DOHH2 (cell line): ENCODE data around the gene ZBTB39.

ENCODE experiments used
- H3F3A ChIP-seq: fragments of 200-600 bp; sonication (generic), shearing (Covaris generic); 2 replicates; pipeline ENCODE4 v1.6.0; 2016; ENCODE audit warnings: antibody characterized with exemption, mild to moderate bottlenecking; ENCODE audit not compliant: control insufficient read depth, insufficient read depth
- H3K27ac ChIP-seq: fragments of 200-600 bp; sonication (generic); 2 replicates; pipeline ENCODE4 v1.5.1; 2014; ENCODE audit warnings: low read depth, mild to moderate bottlenecking, low read length, moderate library complexity
- H3K27me3 ChIP-seq: fragments of 200-600 bp; sonication (generic); 2 replicates; pipeline ENCODE4 v1.6.1; 2014; ENCODE audit warnings: mild to moderate bottlenecking, low read length, mixed read lengths; ENCODE audit not compliant: control insufficient read depth
- H3K36me3 ChIP-seq: fragments of 200-600 bp; sonication (generic); 2 replicates; pipeline ENCODE4 v1.6.1; 2014; ENCODE audit warnings: mild to moderate bottlenecking, low read length, moderate library complexity, mixed read lengths; ENCODE audit not compliant: control insufficient read depth
- H3K4me1 ChIP-seq: fragments of 200-600 bp; sonication (generic); 2 replicates; pipeline ENCODE4 v1.6.1; 2014; ENCODE audit warnings: mild to moderate bottlenecking, low read length, mixed read lengths; ENCODE audit not compliant: control insufficient read depth
- H3K4me2 ChIP-seq: fragments of 200-600 bp; sonication (generic); 2 replicates; pipeline ENCODE4 v1.6.0; 2014; ENCODE audit warnings: mild to moderate bottlenecking, low read length, moderate library complexity
- H3K4me3 ChIP-seq: fragments of 200-600 bp; sonication (generic); 2 replicates; pipeline ENCODE4 v1.5.1; 2014; ENCODE audit warnings: mild to moderate bottlenecking, low read length, mixed read lengths
- H3K79me2 ChIP-seq: fragments of 200-600 bp; sonication (generic); 2 replicates; pipeline ENCODE4 v1.6.1; 2014; ENCODE audit warnings: mild to moderate bottlenecking, low read length, mixed read lengths; ENCODE audit not compliant: control insufficient read depth
- H3K9me2 ChIP-seq: fragments of 200-600 bp; sonication (generic); replicated peaks from 2 replicates; pipeline ENCODE4 v1.6.1; 2014; ENCODE audit warnings: mild to moderate bottlenecking, low read length, mixed read lengths; ENCODE audit not compliant: control insufficient read depth
- H3K9me3 ChIP-seq: fragments of 200-600 bp; sonication (generic); 2 replicates; pipeline ENCODE4 v1.6.1; 2014; ENCODE audit warnings: antibody characterized with exemption, low read length, mixed read lengths; ENCODE audit not compliant: control insufficient read depth, insufficient read depth
- H4K20me1 ChIP-seq: fragments of 200-600 bp; sonication (generic); 2 replicates; pipeline ENCODE4 v1.6.0; 2014; ENCODE audit warnings: low read depth, mild to moderate bottlenecking, antibody characterized with exemption, low read length, moderate library complexity; ENCODE audit not compliant: control insufficient read depth, insufficient read depth
- EZH2phosphoT487 ChIP-seq: fragments of 200-600 bp; sonication (generic); IDR thresholded peaks from 2 replicates; pipeline ENCODE4 v1.6.1; 2017; ENCODE audit warnings: borderline replicate concordance, mild to moderate bottlenecking, antibody characterized with exemption, low read length, moderate library complexity, mixed read lengths
- TF ChIP-seq, protein P1 (sequence below): fragments of 200-600 bp; sonication (generic); IDR thresholded peaks from one replicate; pipeline ENCODE4 v1.5.1; 2014; ENCODE audit warnings: antibody characterized with exemption, mild to moderate bottlenecking, low read depth, low read length; ENCODE audit not compliant: poor library complexity, severe bottlenecking

The ZBTB39 gene

DNA sequence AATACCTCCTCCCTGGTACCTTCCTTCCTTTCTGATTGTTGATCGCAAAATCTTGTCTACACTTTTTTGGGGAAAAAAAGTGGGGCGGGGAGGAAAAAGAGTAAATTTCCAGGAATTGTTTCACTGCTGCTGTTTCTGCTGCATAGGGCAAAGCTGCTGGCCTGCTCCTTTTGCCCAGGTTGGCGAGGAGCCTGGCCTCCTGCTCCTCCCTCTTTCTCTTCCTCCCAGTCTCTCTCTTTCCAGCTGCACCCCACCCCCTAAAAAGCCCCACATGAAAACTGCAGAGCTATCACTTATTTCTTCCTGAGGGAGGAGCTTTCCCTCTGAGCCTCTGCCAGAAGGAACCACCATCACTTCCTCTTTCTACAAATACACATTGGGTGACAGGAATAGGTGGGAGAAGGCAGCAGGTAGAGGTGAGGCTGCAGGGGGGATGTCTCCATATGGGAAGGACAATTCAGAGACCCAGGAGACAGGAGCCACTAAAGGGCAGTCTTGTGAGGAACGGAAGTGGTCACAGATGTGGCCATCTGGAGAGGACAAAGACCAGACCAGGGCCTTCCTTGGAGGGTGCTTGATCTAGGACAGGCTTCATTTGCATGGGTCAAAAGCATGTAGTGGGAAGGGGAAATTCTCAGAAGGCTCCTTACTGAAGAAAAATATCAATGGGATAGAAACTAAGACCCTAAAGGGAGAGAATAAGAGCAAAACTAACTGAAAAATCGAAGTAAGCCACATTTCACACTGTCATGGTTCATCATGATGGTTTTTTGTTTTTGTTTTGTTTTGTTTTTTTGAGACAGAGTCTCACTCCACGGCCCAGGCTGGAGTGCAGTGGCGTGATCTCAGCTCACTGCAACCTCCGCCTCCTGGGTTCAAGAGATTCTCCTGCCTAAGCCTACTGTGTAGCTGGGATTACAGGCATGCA is 14.8 kb downstream of the ZBTB39 start:
- no peaks in the 10 kb centered on the region for H3K36me3 ChIP-seq
- H4K20me1 ChIP-seq = no peaks in the 10 kb centered on the region
- H3K4me2 ChIP-seq = no peak overlapping the region
- no peaks in the 10 kb centered on the region for H3K9me3 ChIP-seq
- no peak for TF ChIP-seq EZH2phosphoT487
- no peaks in the 10 kb centered on the region for H3K79me2 ChIP-seq
- H3K27me3 ChIP-seq = peaks cover 16% of the 10 kb centered on the region
- peaks cover 14% of the 10 kb centered on the region for H3K4me1 ChIP-seq
- H3K27ac ChIP-seq = no peak overlapping the region
- no peak overlapping the region for H3K4me3 ChIP-seq
- H3F3A ChIP-seq = no peaks in the 10 kb centered on the region
- H3K9me2 ChIP-seq = no peaks in the 10 kb centered on the region

DNA sequence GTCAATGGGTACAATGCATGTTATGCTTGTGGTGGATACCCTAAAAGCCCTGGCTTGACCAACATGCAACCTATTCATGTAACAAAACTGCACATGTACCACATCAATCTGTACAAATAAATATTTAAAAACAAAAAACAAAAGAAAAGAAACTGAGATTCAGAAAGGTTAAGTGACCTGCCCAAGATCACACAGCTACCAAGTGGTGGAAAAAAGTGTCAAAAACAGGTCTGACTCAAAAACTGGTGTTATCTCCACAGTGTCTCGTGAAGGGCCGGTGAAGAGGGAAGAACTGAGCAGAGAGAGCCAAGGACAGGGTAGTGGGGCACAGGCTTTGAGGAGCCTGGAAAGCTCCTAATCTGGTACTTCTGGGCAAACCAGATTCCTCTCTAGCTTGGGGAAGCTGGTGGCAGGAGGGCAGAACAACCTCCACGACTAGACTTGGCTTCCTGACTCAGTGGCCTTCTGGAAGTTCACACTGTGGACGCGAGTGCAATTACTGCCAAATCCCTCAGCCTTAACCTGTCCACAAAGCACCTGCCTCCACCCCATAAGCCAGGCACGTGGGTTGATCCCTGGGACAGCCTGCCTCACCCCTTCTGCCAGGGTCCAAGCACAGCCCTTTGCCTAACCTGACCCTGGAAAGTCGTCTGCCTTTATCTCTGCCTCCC is 15.6 kb downstream of the ZBTB39 start:
- Histone ChIP-seq H3K79me2 (no peaks in the 10 kb centered on the region), H3K9me3 (no peaks in the 10 kb centered on the region), H4K20me1 (no peaks in the 10 kb centered on the region), H3K27me3 (peaks cover 16% of the 10 kb centered on the region), H3K4me2 (no peak overlapping the region), H3K9me2 (no peaks in the 10 kb centered on the region), H3K4me1 (peaks cover 14% of the 10 kb centered on the region), H3K27ac (no peak overlapping the region), H3K36me3 (no peaks in the 10 kb centered on the region), H3F3A (no peaks in the 10 kb centered on the region), H3K4me3 (no peak overlapping the region)
- TF ChIP-seq, protein P1, sequence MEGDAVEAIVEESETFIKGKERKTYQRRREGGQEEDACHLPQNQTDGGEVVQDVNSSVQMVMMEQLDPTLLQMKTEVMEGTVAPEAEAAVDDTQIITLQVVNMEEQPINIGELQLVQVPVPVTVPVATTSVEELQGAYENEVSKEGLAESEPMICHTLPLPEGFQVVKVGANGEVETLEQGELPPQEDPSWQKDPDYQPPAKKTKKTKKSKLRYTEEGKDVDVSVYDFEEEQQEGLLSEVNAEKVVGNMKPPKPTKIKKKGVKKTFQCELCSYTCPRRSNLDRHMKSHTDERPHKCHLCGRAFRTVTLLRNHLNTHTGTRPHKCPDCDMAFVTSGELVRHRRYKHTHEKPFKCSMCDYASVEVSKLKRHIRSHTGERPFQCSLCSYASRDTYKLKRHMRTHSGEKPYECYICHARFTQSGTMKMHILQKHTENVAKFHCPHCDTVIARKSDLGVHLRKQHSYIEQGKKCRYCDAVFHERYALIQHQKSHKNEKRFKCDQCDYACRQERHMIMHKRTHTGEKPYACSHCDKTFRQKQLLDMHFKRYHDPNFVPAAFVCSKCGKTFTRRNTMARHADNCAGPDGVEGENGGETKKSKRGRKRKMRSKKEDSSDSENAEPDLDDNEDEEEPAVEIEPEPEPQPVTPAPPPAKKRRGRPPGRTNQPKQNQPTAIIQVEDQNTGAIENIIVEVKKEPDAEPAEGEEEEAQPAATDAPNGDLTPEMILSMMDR = no peak
- TF ChIP-seq EZH2phosphoT487 = no peak

DNA sequence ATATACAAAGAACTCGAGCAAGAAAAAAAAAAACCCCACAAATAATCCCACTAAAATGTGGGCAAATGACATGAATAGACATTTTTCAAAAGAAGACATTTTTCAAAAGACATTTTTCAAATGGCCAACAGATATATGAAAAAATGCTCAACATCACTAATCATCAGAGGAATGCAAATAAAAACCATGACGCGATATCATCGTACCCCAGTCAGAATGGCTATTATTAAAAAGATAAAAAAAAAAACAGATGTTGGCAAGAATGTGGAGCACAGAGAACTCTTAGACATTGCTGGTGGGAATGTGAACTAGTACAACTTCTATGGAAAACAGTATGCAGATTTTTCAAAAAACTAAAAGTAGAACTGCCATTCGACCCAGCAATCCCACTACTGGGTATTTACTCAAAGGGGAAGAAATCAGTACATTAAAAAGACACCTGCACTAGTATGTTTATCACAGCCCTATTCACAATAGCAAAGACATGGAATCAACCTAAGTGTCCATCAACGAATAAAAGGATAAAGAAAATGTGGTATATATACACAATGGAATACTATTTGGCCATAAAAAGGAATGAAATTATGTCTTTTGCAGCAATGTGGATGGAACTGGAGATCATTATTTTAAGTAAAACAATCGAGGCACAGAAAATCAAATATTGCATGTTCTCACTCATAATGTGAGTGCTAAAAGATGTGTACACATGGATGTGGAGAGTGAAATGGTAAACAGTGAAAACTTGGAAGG is 16.3 kb downstream of the ZBTB39 start:
- Histone ChIP-seq H3K4me1 (peaks cover 14% of the 10 kb centered on the region), H3K9me3 (no peaks in the 10 kb centered on the region), H3K27me3 (peaks cover 16% of the 10 kb centered on the region), H3K4me2 (no peak overlapping the region), H3K36me3 (no peaks in the 10 kb centered on the region), H3K4me3 (no peak overlapping the region), H3K79me2 (no peaks in the 10 kb centered on the region), H3F3A (no peaks in the 10 kb centered on the region), H3K27ac (no peak overlapping the region), H4K20me1 (no peaks in the 10 kb centered on the region), H3K9me2 (no peaks in the 10 kb centered on the region)
- TF ChIP-seq EZH2phosphoT487 = no peak
- TF ChIP-seq, protein P1 = no peak
